Mucosa of descending colon (tissue), 3 donors: Measurements from ENCODE around the gene F2. TPM values are rescaled to one million over a fixed set of nuclear protein-coding genes. Genes with fewer than 3 reads are reported as not detected.

Source experiments
- ATAC-seq: fragments of 200-7000 bp; cut with Tn5 transposase; one replicate; pipeline ENCODE4 v1.9.1; 2020; ENCODE audit warnings: mild to moderate bottlenecking, moderate library complexity
- DNase-seq, 3 donors: peaks; one replicate each; pipeline ENCODE4 v3.0.0-alpha.2; 2020
- H3K36me3 ChIP-seq: fragments of 200-600 bp; one replicate; pipeline ENCODE4 v1.8.0; 2021; ENCODE audit warnings: low read depth, mild to moderate bottlenecking
- H3K4me1 ChIP-seq: fragments of 200-600 bp; one replicate; pipeline ENCODE4 v1.8.0; 2021; ENCODE audit warnings: low read depth, mild to moderate bottlenecking
- H3K4me3 ChIP-seq: fragments of 200-600 bp; one replicate; pipeline ENCODE4 v1.8.0; 2021; ENCODE audit warnings: mild to moderate bottlenecking
- H3K9me3 ChIP-seq: fragments of 200-600 bp; one replicate; pipeline ENCODE4 v1.8.0; 2021; ENCODE audit warnings: mild to moderate bottlenecking
- intact Hi-C, 2 donors: fragments of 100-400 bp; cut with DNase I in 1 of 2; cut with micrococcal nuclease in 1 of 2; formaldehyde crosslinking; loops; one replicate each; pipeline versions ENCODE4 v1.11.0 to v1.11.1; 2022; cut with DNase I, micrococcal nuclease
- total RNA-seq, 3 donors: library from RNA; stranded (reverse); fragmentation: NEBNext Ultra II Directional in 2 of 3; extraction: Animal tissue kit (Norgen Biotek cat#: 25700) in 2 of 3; gene quantifications; one replicate each; pipeline versions ENCODE4 v1.2.1 to v1.2.4, GENCODE V29; 2021 to 2023
- TF ChIP-seq, protein P1 (sequence below): fragments of 200-600 bp; IDR thresholded peaks from one replicate; pipeline ENCODE4 v1.8.0; 2022; ENCODE audit warnings: antibody characterized with exemption, mild to moderate bottlenecking
- donor health status: DM: no; HTN: no; CAD: no; lungs with moderate emphysema.
- donor health status: DM: no; HTN: no; CAD: no.
- donor health status: DM: no; HTN: yes; CAD: no.

F2 gene
- total RNA-seq, 3 donors from 2014 or later = 0.19 TPM; not detected in 2

- Histone ChIP-seq H3K4me1 (peaks cover 24% of the 10 kb centered on the region), H3K9me3 (no peaks in the 10 kb centered on the region), H3K4me3 (no peak overlapping the region), H3K36me3 (peaks cover 8% of the 10 kb centered on the region)
- DNase-seq = no peak
- TF ChIP-seq, protein P1, sequence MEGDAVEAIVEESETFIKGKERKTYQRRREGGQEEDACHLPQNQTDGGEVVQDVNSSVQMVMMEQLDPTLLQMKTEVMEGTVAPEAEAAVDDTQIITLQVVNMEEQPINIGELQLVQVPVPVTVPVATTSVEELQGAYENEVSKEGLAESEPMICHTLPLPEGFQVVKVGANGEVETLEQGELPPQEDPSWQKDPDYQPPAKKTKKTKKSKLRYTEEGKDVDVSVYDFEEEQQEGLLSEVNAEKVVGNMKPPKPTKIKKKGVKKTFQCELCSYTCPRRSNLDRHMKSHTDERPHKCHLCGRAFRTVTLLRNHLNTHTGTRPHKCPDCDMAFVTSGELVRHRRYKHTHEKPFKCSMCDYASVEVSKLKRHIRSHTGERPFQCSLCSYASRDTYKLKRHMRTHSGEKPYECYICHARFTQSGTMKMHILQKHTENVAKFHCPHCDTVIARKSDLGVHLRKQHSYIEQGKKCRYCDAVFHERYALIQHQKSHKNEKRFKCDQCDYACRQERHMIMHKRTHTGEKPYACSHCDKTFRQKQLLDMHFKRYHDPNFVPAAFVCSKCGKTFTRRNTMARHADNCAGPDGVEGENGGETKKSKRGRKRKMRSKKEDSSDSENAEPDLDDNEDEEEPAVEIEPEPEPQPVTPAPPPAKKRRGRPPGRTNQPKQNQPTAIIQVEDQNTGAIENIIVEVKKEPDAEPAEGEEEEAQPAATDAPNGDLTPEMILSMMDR = no peak
- intact Hi-C loops = no loop called here
- ATAC-seq = peak; percentile 1
These were observed 45.1 kb upstream of the F2 start for GRCh38 chr11:46673713-46674462.

DNA sequence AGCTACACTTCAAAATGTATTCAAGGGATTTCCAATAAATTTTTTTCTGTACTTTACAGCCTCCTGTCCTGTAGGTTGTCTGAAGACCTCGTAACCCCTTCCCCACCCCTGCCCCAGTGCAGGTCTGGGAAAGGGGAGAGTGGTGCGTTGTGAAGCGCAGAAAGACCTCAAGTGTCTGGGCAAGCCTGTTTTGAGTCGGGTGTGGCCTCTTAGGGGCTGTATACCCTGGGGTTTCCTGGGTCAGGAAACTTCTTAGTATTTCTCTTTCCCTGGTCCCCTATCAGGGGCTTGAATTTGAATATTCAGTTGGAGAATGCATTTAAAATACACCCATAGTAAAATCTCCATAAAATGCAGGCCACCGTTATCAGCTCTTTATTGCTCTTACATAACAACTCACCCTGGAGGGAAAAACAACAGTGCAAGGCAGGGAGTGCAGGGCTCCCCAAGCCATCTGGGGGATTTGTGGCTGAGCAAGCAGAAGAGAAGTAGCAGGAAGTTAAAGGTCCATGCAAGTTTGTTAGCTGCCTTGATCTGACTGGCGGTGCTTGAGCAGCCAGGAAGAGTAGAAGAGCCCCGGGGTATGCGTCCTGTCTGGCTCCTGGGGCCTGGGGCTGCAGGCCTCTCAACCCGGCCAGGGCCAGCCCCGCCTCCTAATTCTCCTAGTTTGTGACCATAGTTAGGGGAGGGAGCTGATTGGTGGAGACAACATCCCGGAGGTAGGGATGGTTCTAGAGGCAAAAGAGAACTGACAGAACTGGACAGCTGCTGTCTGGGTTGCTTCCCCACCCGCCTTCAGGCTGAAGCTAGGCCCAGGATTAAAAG lies 44.3 kb upstream of the F2 start:
- peaks cover 24% of the 10 kb centered on the region for H3K4me1 ChIP-seq
- intact Hi-C loops = no loop called here
- DNase-seq (peak in 2 of 3 donors; percentile 59 to 61), ATAC-seq (peak; percentile 73)
- H3K9me3 ChIP-seq = no peaks in the 10 kb centered on the region
- H3K4me3 ChIP-seq = no peak overlapping the region
- peaks cover 16% of the 10 kb centered on the region for H3K36me3 ChIP-seq
- TF ChIP-seq, protein P1 = no peak

DNA sequence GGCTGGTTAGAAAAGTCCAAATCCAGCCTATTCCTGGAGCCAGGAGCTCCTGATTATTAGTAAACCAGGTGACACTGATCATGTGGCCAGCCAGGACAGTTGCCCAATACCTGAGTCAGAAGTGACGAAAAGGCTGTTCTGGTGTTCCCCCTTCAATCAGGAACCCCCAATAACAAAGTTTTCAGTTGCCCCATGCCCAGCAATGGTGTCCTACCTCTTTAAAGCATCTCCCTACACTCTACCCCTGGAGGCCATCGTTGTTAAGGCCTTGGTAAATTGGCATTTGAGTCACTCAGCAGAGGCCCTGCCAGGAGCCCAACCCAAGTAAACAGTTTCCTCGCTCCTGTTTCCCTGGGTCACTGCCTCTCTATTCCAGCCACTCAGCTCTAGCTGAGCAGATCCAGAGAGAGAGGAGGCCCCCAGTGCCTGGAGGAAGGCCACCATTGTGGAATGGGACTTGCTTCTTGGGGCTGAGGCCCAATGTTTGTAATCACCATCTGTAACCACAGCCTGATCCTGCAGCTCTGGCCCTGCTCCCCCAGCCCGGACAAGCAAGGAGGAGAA lies 43.6 kb upstream of the F2 start:
- DNase-seq (peak in 2 of 3 donors; percentile 60 to 71), ATAC-seq (peak; percentile 85)
- intact Hi-C loops = no loop called here
- H3K4me3 ChIP-seq = no peak overlapping the region
- TF ChIP-seq, protein P1 = no peak
- H3K4me1 ChIP-seq = peaks cover 24% of the 10 kb centered on the region
- H3K36me3 ChIP-seq = peaks cover 23% of the 10 kb centered on the region
- no peaks in the 10 kb centered on the region for H3K9me3 ChIP-seq

GRCh38 chr11:46675949-46676348 lies 43.1 kb upstream of the F2 start:
- DNase-seq (no peak), ATAC-seq (no peak)
- TF ChIP-seq, protein P1 = no peak
- Histone ChIP-seq H3K36me3 (peaks cover 28% of the 10 kb centered on the region), H3K4me1 (peaks cover 24% of the 10 kb centered on the region), H3K4me3 (no peak overlapping the region), H3K9me3 (no peaks in the 10 kb centered on the region)
- intact Hi-C loops = no loop called here

DNA sequence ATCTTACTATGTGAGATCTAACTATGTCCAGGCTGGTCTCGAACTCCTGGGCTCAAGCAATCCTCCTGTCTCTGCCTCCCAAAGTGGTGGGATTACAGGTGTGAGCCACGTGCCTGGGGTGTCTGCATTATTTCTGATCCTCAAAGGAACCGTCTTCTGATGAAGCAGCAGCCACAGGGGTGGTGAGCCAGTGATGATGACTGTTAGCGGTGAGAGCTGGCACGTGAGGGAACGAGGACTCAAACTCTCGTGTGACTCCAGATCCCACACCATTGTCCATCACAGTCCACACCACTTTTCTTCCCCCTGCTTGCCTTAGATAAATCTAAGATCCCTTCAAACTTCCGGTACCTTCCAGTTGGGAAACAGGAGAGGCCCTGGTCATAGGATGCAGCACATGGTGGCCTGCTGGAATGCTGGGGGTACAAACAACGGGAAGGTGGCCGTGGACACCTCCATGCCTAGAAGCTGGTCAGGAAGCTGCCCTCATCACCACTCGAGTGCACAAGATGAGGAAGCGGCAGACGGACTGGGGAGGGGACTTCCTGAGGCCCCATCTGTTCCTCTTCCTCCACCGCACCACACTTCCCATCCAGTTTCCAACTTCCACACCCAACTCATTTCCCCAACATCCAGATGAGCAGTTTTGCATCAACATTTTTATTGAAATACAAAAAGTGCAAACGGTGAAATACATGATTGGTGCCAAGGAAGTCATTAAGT lies 42.4 kb upstream of the F2 start:
- no peak overlapping the region for H3K4me3 ChIP-seq
- DNase-seq (no peak), ATAC-seq (no peak)
- H3K36me3 ChIP-seq = peaks cover 25% of the 10 kb centered on the region
- intact Hi-C loops = no loop called here
- peaks cover 24% of the 10 kb centered on the region for H3K4me1 ChIP-seq
- H3K9me3 ChIP-seq = no peaks in the 10 kb centered on the region
- TF ChIP-seq, protein P1 = no peak
